GM19467 (cell line): ENCODE data around the gene MOB3B.

Experiments used
- ATAC-seq: cut with Tn5 transposase; IDR thresholded peaks from one replicate; pipeline ENCODE4 v1.9.1; 2021; ENCODE audit warnings: mild to moderate bottlenecking, moderate library complexity; ENCODE audit not compliant: unreplicated experiment

Gene MOB3B

GRCh38 chr9:27297050-27297449, 232.6 kb downstream of the MOB3B start, which contains the start of gene EQTN:
EQTN (minus strand) TSS chr9:27297150; CDS start chr9:27297055, 95 bp downstream.
- ATAC-seq = no peak

GRCh38 chr9:27293996-27294395, 235.6 kb downstream of the MOB3B start:
- ATAC-seq = no peak

- ATAC-seq = no peak
Observed at GRCh38 chr9:27292659-27293405, 236.8 kb downstream of the MOB3B start.

- no peak for ATAC-seq
Observed at GRCh38 chr9:27291292-27291691, 238.3 kb downstream of the MOB3B start.

GRCh38 chr9:27282269-27282668, 247.3 kb downstream of the MOB3B start:
- no peak for ATAC-seq

GRCh38 chr9:27280860-27281259, 248.8 kb downstream of the MOB3B start:
- ATAC-seq = no peak

GRCh38 chr9:27280249-27280648, 249.4 kb downstream of the MOB3B start:
- no peak for ATAC-seq

- ATAC-seq = no peak
Observed at GRCh38 chr9:27279611-27280010, 250.0 kb downstream of the MOB3B start.

- ATAC-seq = no peak
Observed at GRCh38 chr9:27278374-27278773, 251.2 kb downstream of the MOB3B start.

GRCh38 chr9:27276193-27277030, 253.2 kb downstream of the MOB3B start:
- ATAC-seq = no peak
